Measurements from ENCODE around the gene CDH4. TPM values are rescaled to one million over a fixed set of nuclear protein-coding genes. Genes with fewer than 3 reads are reported as not detected.

CDH4 gene
- total and polyA plus RNA-seq, 11 donors: 0.04 to 0.54 (median 0.08) TPM; not detected in 1

DNA sequence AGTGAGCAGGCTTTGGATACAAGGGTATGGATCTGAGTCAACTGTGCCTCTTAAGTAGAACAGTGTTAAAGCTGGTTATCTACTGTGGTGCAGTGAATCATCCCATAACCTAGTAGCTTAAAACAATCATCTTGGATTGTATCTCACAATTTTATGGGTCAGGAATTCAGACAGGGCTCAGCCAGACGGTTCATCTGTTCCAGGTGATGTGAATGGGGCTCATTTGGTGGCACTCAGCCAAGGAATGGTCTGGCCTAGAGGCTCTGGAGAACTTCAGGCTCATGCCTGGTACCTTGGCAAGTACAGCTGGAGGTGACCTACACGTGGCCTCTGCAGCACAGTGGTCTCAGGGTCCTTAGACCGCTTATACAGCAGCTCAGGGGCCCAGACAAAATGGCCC is 11.2 kb upstream of the CDH4 start:
- intact Hi-C loops (cut with DNase I): no loop called here
- Histone ChIP-seq H3K27me3 (peaks cover 0 to 24% (median 0%) of the 10 kb centered on the region in 9 donors), H3K4me3 (no peak overlapping the region), H3K36me3 (no peaks in the 10 kb centered on the region), H3K4me1 (no peaks in the 10 kb centered on the region), H3K9me3 (peaks cover 0 to 17% (median 4%) of the 10 kb centered on the region in 12 donors), H3K27ac (no peak overlapping the region)
- 56 to 62% (median 58%) methylated on average over 2 to 3 of the region's 3 CpGs for WGBS, 4 donors
- ATAC-seq (no peak), DNase-seq (no peak)
- no peak for TF ChIP-seq POLR2A (IDR thresholded peaks at IDR 0.05)
- TF ChIP-seq, protein P1, sequence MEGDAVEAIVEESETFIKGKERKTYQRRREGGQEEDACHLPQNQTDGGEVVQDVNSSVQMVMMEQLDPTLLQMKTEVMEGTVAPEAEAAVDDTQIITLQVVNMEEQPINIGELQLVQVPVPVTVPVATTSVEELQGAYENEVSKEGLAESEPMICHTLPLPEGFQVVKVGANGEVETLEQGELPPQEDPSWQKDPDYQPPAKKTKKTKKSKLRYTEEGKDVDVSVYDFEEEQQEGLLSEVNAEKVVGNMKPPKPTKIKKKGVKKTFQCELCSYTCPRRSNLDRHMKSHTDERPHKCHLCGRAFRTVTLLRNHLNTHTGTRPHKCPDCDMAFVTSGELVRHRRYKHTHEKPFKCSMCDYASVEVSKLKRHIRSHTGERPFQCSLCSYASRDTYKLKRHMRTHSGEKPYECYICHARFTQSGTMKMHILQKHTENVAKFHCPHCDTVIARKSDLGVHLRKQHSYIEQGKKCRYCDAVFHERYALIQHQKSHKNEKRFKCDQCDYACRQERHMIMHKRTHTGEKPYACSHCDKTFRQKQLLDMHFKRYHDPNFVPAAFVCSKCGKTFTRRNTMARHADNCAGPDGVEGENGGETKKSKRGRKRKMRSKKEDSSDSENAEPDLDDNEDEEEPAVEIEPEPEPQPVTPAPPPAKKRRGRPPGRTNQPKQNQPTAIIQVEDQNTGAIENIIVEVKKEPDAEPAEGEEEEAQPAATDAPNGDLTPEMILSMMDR (IDR thresholded peaks at IDR 0.05): no peak

DNA sequence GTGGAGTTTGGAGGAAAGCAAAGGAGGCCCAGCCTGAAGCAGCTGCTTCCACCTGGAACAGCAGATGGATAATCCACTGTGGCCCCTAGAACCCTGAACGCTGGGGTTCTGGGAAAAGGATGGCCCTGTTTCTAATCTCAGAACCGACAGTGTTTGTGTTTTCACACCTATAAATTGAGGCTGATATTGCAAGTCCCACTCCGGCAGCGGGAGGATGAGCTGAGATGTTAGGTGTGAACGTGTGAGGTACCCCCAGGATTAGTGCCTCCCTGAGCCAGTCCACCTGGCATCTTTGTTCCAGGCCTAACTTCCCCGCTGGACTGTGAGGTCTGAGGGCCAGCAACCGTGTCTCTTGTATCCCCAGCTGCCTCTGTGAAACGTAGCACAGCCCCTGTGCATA is 7.8 kb upstream of the CDH4 start:
- Histone ChIP-seq H3K36me3 (no peaks in the 10 kb centered on the region), H3K4me3 (no peak overlapping the region), H3K9me3 (peaks cover 0 to 17% (median 4%) of the 10 kb centered on the region in 12 donors), H3K27me3 (peaks cover 0 to 55% (median 5%) of the 10 kb centered on the region in 9 donors), H3K27ac (no peak overlapping the region), H3K4me1 (no peaks in the 10 kb centered on the region)
- intact Hi-C loops (cut with DNase I): no loop called here
- ATAC-seq (no peak), DNase-seq (no peak)
- no peak for TF ChIP-seq POLR2A (IDR thresholded peaks at IDR 0.05)
- TF ChIP-seq, protein P1 (IDR thresholded peaks at IDR 0.05): no peak
- 52 to 59% (median 54%) methylated on average over 8 of the region's 8 CpGs for WGBS, 4 donors

DNA sequence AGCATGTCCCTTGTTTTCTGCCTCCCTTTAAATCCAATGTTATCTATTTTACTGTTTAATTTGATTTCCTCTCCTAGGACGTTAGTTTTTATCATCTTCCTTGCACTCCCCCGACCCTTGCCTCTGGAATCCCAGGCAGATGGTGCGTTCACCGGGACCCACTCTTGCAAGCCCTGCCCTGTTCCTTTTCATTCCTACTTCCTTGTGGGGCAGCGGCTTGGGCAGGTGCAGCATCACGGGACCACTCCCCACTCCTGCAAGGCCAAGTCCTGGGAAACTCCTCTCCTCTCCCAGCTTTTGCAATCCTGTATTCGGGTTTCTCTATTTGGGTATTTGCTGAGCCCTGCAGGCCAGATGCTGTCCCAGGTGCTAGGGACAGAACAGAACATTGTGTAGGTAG is 5.8 kb upstream of the CDH4 start:
- no peak overlapping the region for H3K27ac ChIP-seq
- intact Hi-C loops (cut with DNase I): no loop called here
- H3K4me3 ChIP-seq: no peak overlapping the region
- 49 to 64% (median 59%) methylated on average over 7 of the region's 7 CpGs for WGBS, 4 donors
- no peaks in the 10 kb centered on the region for H3K36me3 ChIP-seq
- H3K27me3 ChIP-seq: peaks cover 0 to 61% (median 22%) of the 10 kb centered on the region in 9 donors
- TF ChIP-seq, protein P1 (IDR thresholded peaks at IDR 0.05): no peak
- no peak for TF ChIP-seq POLR2A (IDR thresholded peaks at IDR 0.05)
- ATAC-seq (no peak), DNase-seq (no peak)
- H3K4me1 ChIP-seq: no peaks in the 10 kb centered on the region
- H3K9me3 ChIP-seq: peaks cover 0 to 5% (median 0%) of the 10 kb centered on the region in 12 donors

DNA sequence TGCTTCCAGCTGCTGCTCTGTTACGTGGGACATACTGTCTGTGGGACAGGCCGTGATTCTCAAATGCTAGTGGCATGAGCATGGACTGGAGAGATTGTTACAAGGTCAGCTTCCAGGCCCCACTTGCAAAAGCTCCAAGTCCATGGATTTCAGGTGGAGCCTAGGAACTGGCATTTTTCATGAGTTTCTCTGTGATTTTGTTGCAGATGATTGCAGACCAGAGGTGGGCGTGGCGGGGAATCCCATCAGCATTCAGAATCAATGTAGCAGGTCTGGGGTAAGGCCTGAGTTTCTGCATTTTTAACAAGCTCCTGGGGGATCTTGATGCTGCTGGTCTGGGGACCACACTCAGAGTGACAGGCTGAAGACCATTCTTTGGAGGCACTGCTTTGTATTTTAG is 2.4 kb upstream of the CDH4 start:
- H3K27ac ChIP-seq: no peak overlapping the region
- 84 to 91% (median 89%) methylated on average over 4 of the region's 4 CpGs for WGBS, 4 donors
- no peak overlapping the region for H3K4me3 ChIP-seq
- H3K27me3 ChIP-seq: peaks cover 16 to 79% (median 43%) of the 10 kb centered on the region in 9 donors
- no peaks in the 10 kb centered on the region for H3K9me3 ChIP-seq
- DNase-seq: no peak
- peaks cover 0 to 24% (median 2%) of the 10 kb centered on the region in 12 donors for H3K4me1 ChIP-seq
- no peak for TF ChIP-seq POLR2A (IDR thresholded peaks at IDR 0.05)
- TF ChIP-seq, protein P1 (IDR thresholded peaks at IDR 0.05): no peak
- no peak for ATAC-seq
- H3K36me3 ChIP-seq: no peaks in the 10 kb centered on the region
- intact Hi-C loops (cut with DNase I): loop anchor here in 1 of 10 donors (10.0 kb wide), 1 partner anchor 1035 kb away; no protein-coding TSS in a partner anchor
